GM10266 (cell line): ENCODE results near the gene NME3.

Source experiments
- DNase-seq: peaks from one replicate; pipeline ENCODE4 v3.0.0; 2012; ENCODE audit errors: extremely low spot score
- TF ChIP-seq, protein P1 (sequence below): IDR thresholded peaks from 2 replicates; pipeline ENCODE4 v1.5.1; 2012; ENCODE audit warnings: mild to moderate bottlenecking, low read depth; ENCODE audit not compliant: control insufficient read depth, insufficient read depth; ENCODE audit errors: missing control alignments

Gene NME3

DNA sequence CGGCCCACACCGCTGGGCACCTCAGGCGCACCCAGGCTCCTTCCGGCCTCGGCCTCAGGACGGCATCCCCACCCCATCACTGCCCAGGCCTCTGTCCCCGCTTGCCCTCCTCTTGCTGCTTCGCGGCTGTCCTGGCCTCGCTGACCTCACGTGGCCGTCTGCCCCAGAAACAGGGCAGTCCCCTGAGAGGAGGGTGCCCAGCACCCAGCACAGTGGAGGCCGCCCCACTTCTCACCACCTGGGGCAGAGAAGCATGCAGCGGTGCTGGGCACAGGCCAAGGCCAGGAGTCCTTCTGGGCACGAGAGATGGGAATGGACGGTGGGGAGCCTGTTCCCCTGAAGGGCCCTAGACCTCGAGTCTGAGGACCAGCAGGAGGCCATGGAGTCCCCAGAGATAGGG lies 46.4 kb upstream of the NME3 start:
- DNase-seq = no peak
- TF ChIP-seq, protein P1, sequence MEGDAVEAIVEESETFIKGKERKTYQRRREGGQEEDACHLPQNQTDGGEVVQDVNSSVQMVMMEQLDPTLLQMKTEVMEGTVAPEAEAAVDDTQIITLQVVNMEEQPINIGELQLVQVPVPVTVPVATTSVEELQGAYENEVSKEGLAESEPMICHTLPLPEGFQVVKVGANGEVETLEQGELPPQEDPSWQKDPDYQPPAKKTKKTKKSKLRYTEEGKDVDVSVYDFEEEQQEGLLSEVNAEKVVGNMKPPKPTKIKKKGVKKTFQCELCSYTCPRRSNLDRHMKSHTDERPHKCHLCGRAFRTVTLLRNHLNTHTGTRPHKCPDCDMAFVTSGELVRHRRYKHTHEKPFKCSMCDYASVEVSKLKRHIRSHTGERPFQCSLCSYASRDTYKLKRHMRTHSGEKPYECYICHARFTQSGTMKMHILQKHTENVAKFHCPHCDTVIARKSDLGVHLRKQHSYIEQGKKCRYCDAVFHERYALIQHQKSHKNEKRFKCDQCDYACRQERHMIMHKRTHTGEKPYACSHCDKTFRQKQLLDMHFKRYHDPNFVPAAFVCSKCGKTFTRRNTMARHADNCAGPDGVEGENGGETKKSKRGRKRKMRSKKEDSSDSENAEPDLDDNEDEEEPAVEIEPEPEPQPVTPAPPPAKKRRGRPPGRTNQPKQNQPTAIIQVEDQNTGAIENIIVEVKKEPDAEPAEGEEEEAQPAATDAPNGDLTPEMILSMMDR = no peak

DNA sequence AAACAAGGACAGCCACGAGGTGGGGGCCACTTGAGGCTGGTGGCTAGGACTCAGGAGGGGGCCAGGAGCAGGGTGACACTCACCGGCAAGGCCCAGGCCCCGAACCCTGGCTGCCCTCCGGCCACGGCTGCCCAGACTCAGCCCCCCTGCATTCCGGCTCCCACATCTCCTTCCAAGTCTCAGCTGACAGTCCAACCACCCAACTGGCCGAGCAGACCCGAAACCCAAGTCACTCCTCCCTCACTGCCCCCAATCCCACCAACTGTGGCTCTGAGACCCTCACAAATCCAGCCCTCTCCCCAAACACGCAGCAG lies 45.9 kb upstream of the NME3 start:
- TF ChIP-seq, protein P1 = no peak
- DNase-seq = no peak

- TF ChIP-seq, protein P1 = no peak
- DNase-seq = no peak
Measured at GRCh38 chr16:1816396-1817275, 45.3 kb upstream of the NME3 start.

- no peak for DNase-seq
- TF ChIP-seq, protein P1 = no peak
Measured at GRCh38 chr16:1815461-1815860, 44.1 kb upstream of the NME3 start.

GRCh38 chr16:1812732-1813163 lies 41.4 kb upstream of the NME3 start:
- no peak for DNase-seq
- TF ChIP-seq, protein P1 = no peak

DNA sequence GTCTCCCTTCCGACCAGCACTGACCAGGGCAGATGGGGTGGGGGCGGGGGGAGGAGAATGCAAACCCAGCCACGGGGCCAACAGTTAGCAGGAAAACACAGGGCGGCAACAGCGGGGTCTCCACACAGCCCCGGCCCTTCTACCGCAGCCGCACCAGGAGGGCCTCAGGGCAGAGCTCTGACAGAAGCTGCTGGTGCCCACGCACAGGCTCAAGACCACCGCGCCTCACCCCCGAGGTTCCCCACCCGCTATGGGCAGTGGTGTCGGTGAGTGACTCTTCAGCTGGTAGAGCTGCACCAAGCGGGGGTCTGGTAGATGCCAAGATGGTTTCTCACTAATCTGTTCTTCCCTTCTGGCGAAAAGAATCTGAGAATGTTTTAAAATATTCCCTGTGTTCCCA lies 39.2 kb upstream of the NME3 start:
- TF ChIP-seq, protein P1 = no peak
- DNase-seq = no peak

- TF ChIP-seq, protein P1 = no peak
- DNase-seq = no peak
Measured at GRCh38 chr16:1810106-1810505, 38.8 kb upstream of the NME3 start.
